ENCODE data around the gene EMP2. TPM values are rescaled to one million over a fixed set of nuclear protein-coding genes. Genes with fewer than 3 reads are reported as not detected.

Gene EMP2, protein sequence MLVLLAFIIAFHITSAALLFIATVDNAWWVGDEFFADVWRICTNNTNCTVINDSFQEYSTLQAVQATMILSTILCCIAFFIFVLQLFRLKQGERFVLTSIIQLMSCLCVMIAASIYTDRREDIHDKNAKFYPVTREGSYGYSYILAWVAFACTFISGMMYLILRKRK
- total RNA-seq = 10 to 100 TPM; 39.6 to 63.9 TPM

GRCh38 chr16:10579965-10580882 is at the start of gene EMP2:
Gene EMP2 (minus strand): TSS chr16:10580598. CDS start chr16:10547617, 32,981 bp downstream.

Small RNA genes within 50 kb of the gene (small RNA-seq; reads per million reads assigned to genes)
- gene RNU6-633P = 0 reads per million in 2 donors

Other genes with a start within 250 kb of the EMP2 start
- 10 to 100 TPM in 1 of 2 donors, 1 to 10 TPM in 1; 3.1 to 26.0 TPM for gene ATF7IP2, start 194.5 kb downstream of the EMP2 start, total RNA-seq
- gene TEKT5, start 114.3 kb upstream of the EMP2 start, total RNA-seq = not detected
- gene NUBP1, start 163.2 kb upstream of the EMP2 start, total RNA-seq = 10 to 100 TPM; 16.2 to 30.3 TPM
- gene TVP23A, start 238.2 kb upstream of the EMP2 start, total RNA-seq = under 1 TPM in 1 of 2 donors, not detected in 1; under 0.01 TPM